Spleen (tissue), 11 donors: ENCODE results near the gene TRMT1. TPM values are rescaled to one million over a fixed set of nuclear protein-coding genes. Genes with fewer than 3 reads are reported as not detected.

Experiments
- DNase-seq: peaks from one replicate; pipeline ENCODE4 v3.0.0-alpha.2; 2020
- H3K27ac ChIP-seq, 8 donors: fragments of 200-600 bp; sonication (generic) in 7 of 8; 1 replicate in 4 of 8; 2 replicates in 4 of 8; pipeline versions ENCODE4 v1.5.0 to v1.8.0; 2016 to 2021; ENCODE audit warnings: inconsistent platforms in 4 of 8, mild to moderate bottlenecking in 4 of 8, moderate library complexity in 1 of 8
- H3K27me3 ChIP-seq, 7 donors: fragments of 200-600 bp; sonication (generic) in 6 of 7; replicated peaks in 1 of 7; 1 replicate in 4 of 7; 2 replicates in 3 of 7; pipeline versions ENCODE4 v1.5.0 to v1.8.0; 2016 to 2021; ENCODE audit warnings: inconsistent platforms in 3 of 7, mild to moderate bottlenecking in 1 of 7
- H3K36me3 ChIP-seq, 6 donors: fragments of 200-600 bp; sonication (generic) in 5 of 6; 1 replicate in 4 of 6; 2 replicates in 2 of 6; pipeline versions ENCODE4 v1.5.0 to v1.8.0; 2016 to 2021; ENCODE audit warnings: inconsistent platforms in 2 of 6
- H3K4me1 ChIP-seq, 6 donors: fragments of 200-600 bp; sonication (generic) in 5 of 6; 1 replicate in 3 of 6; 2 replicates in 3 of 6; pipeline versions ENCODE4 v1.5.0 to v1.8.0; 2016 to 2021; ENCODE audit warnings: inconsistent platforms in 3 of 6
- H3K4me3 ChIP-seq, 8 donors: fragments of 200-600 bp; sonication (generic) in 7 of 8; 1 replicate in 4 of 8; 2 replicates in 4 of 8; pipeline versions ENCODE4 v1.5.0 to v1.8.0; 2016 to 2021; ENCODE audit warnings: inconsistent platforms in 4 of 8, mild to moderate bottlenecking in 4 of 8, moderate library complexity in 2 of 8
- H3K9me3 ChIP-seq, 8 donors: fragments of 200-600 bp; sonication (generic) in 7 of 8; 1 replicate in 4 of 8; 2 replicates in 4 of 8; pipeline versions ENCODE4 v1.5.0 to v1.8.0; 2016 to 2021; ENCODE audit warnings: inconsistent platforms in 4 of 8
- CTCF ChIP-seq, 11 experiments: fragments of 200-600 bp in 7 of 11; fragments of 450-650 bp in 4 of 11; sonication (generic) in 4 of 11; IDR thresholded peaks in 8 of 11; conservative IDR thresholded peaks in 3 of 11; 1 replicate in 7 of 11; 2 replicates in 4 of 11; pipeline versions ENCODE4 v1.4.0 to v1.8.0; 2016 to 2021; ENCODE audit warnings: antibody characterized with exemption in 11 of 11, inconsistent platforms in 4 of 11, mild to moderate bottlenecking in 1 of 11
- POLR2A ChIP-seq, 3 donors: fragments of 450-650 bp; IDR thresholded peaks; one replicate each; pipeline ENCODE4 v1.5.1; 2017; ENCODE audit warnings: antibody characterized with exemption in 3 of 3, mild to moderate bottlenecking in 1 of 3
- POLR2AphosphoS5 ChIP-seq, 3 donors: sonication (generic); formaldehyde crosslinking; IDR thresholded peaks; one replicate each; pipeline ENCODE4 v1.5.1; 2017; ENCODE audit warnings: antibody characterized with exemption in 3 of 3
- WGBS, 5 donors: extraction: QIAGEN DNeasy Blood & Tissue Kit in 3 of 5; methylation state at CpG; one replicate each; pipeline versions ENCODE4 v1.1.5 to v1.1.7; 2013 to 2018; 5-methylcytosine and 5-hydroxymethylcytosine counted together
- intact Hi-C: fragments of 100-400 bp; cut with DNase I; formaldehyde crosslinking; loops from one replicate; pipeline ENCODE4 v1.15.0; 2023; ENCODE audit warnings: low total_unique reads
- polyA plus RNA-seq, 3 donors: library from polyadenylated mRNA; stranded (reverse); fragments of 200-250 nt; gene quantifications; one replicate each; pipeline ENCODE4 v1.2.1, GENCODE V29; 2013
- total RNA-seq, 7 donors: library from RNA; depleted of rRNA in 3 of 7; stranded (reverse); fragments of >200 nt in 3 of 7; fragmentation: NEBNext Ultra II Directional in 4 of 7; extraction: Animal tissue kit (Norgen Biotek cat#: 25700) in 4 of 7; gene quantifications; one replicate each; pipeline versions ENCODE4 v1.1.0 to v1.2.1, GENCODE V29; 2016 to 2021
- donor health status: healthy with polysubstance abuse.
- donor health status: DM: no; HTN: no; CAD: no; lungs with moderate emphysema.
- donor health status: DM: no; HTN: no; CAD: no.
- donor health status: Bipolar disorder and iron deficiency.
- donor health status: healthy.
- donor health status: DM: no; HTN: no; CAD: no.
- donor health status: DM: yes; HTN: yes; CAD: no.

Gene TRMT1
- total and polyA plus RNA-seq, 10 donors = 27.7 to 109 (median 47.3) TPM

GRCh38 chr19:13159713-13160112 is 43.2 kb upstream of the TRMT1 start:
- Histone ChIP-seq H3K27ac (peak overlapping the region in 1 of 8 donors; percentile 99), H3K36me3 (no peaks in the 10 kb centered on the region), H3K4me3 (no peak overlapping the region), H3K9me3 (no peaks in the 10 kb centered on the region), H3K4me1 (peaks cover 50 to 100% (median 82%) of the 10 kb centered on the region in 6 donors), H3K27me3 (no peaks in the 10 kb centered on the region)
- no peak for DNase-seq
- WGBS, 5 donors = 94 to 96% (median 95%) methylated on average over 3 of the region's 3 CpGs
- no peak for TF ChIP-seq CTCF (IDR thresholded peaks at IDR 0.05 in 8 of 11, conservative IDR thresholded peaks at IDR 0.05 in 3 of 11)
- TF ChIP-seq POLR2AphosphoS5 (IDR thresholded peaks at IDR 0.05) = no peak
- no peak for TF ChIP-seq POLR2A (IDR thresholded peaks at IDR 0.05)
- intact Hi-C loops = no loop called here

- intact Hi-C loops = no loop called here
- Histone ChIP-seq H3K9me3 (no peaks in the 10 kb centered on the region), H3K27ac (peak overlapping the region; percentile 94 to 100 (median 98)), H3K27me3 (no peaks in the 10 kb centered on the region), H3K4me3 (peak overlapping the region; percentile 86 to 99 (median 97)), H3K36me3 (no peaks in the 10 kb centered on the region), H3K4me1 (peaks cover 21 to 75% (median 50%) of the 10 kb centered on the region in 6 donors)
- 0 to 2% (median 1%) methylated on average over 25 to 55 of the region's 55 CpGs for WGBS, 5 donors
- peak; percentile 98 for DNase-seq
- TF ChIP-seq POLR2AphosphoS5 (IDR thresholded peaks at IDR 0.05) (peak; percentile 81 to 94 (median 87)), POLR2A (IDR thresholded peaks at IDR 0.05) (no peak), CTCF (IDR thresholded peaks at IDR 0.05 in 8 of 11, conservative IDR thresholded peaks at IDR 0.05 in 3 of 11) (peak in 1 of 11 experiments; percentile 8)
These were observed 39.2 kb upstream of the TRMT1 start for GRCh38 chr19:13155472-13156359.

GRCh38 chr19:13154911-13155471 is 38.5 kb upstream of the TRMT1 start:
- TF ChIP-seq CTCF (IDR thresholded peaks at IDR 0.05 in 8 of 11, conservative IDR thresholded peaks at IDR 0.05 in 3 of 11) (peak in 5 of 11 experiments; percentile 0 to 39 (median 15)), POLR2A (IDR thresholded peaks at IDR 0.05) (no peak), POLR2AphosphoS5 (IDR thresholded peaks at IDR 0.05) (peak in 1 of 3 donors; percentile 38)
- DNase-seq = peak; percentile 91
- peak overlapping the region; percentile 86 to 99 (median 97) for H3K4me3 ChIP-seq
- H3K9me3 ChIP-seq = no peaks in the 10 kb centered on the region
- 1 to 2% (median 2%) methylated on average over 18 to 24 of the region's 24 CpGs for WGBS, 5 donors
- intact Hi-C loops = loop anchor here (5.0 kb wide), 1 partner anchor 53 kb away; the partner anchor contains the start of gene LYL1
- peaks cover 21 to 68% (median 45%) of the 10 kb centered on the region in 6 donors for H3K4me1 ChIP-seq
- H3K27ac ChIP-seq = peak overlapping the region; percentile 94 to 100 (median 98)
- no peaks in the 10 kb centered on the region for H3K36me3 ChIP-seq
- no peaks in the 10 kb centered on the region for H3K27me3 ChIP-seq
